Measurements from ENCODE around the gene LOC101059915.

DNA sequence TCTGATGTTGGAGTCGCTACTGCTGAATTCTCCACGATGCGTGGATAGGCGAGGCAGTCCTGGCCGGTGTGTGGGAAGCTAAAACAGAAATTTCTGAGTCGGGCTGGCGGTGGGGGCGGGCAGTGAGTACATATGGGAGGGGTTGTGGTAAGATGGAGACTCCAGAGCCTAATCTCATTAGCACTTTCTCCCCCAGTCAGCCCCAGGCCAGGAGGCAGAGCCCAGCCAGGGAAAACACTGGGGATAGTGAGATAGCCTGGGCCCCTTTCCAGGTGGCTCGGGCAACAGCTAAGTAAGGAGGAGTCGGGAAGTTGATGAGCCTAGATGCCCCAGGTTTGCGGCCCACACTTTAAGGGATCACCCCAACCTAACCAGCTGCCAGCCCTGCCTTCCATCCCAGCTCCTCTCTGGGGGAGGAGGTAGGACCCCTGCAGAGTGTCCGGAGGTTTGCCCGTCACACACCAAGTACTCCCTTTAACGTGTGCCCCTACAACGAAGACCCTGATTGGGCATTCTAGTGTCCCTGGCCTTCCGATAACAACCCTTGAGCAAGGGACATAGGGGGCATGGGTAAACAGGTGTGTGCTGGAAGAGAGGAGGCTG lies 2.4 kb upstream of the LOC101059915 start:
- TF ChIP-seq BCL11A (tag by site-specific recombination; IDR thresholded peaks at IDR 0.05; ENCODE audit: low read depth), result no peak
- no peak for TF ChIP-seq ZNF48 (tag by site-specific recombination; IDR thresholded peaks at IDR 0.05)
- TF ChIP-seq HOXA7 (CRISPR knock-in tag; IDR thresholded peaks at IDR 0.05; ENCODE audit: borderline replicate concordance), result no peak
- TF ChIP-seq, protein P1, sequence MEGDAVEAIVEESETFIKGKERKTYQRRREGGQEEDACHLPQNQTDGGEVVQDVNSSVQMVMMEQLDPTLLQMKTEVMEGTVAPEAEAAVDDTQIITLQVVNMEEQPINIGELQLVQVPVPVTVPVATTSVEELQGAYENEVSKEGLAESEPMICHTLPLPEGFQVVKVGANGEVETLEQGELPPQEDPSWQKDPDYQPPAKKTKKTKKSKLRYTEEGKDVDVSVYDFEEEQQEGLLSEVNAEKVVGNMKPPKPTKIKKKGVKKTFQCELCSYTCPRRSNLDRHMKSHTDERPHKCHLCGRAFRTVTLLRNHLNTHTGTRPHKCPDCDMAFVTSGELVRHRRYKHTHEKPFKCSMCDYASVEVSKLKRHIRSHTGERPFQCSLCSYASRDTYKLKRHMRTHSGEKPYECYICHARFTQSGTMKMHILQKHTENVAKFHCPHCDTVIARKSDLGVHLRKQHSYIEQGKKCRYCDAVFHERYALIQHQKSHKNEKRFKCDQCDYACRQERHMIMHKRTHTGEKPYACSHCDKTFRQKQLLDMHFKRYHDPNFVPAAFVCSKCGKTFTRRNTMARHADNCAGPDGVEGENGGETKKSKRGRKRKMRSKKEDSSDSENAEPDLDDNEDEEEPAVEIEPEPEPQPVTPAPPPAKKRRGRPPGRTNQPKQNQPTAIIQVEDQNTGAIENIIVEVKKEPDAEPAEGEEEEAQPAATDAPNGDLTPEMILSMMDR (tag by site-specific recombination; IDR thresholded peaks at IDR 0.05), result no peak
- TF ChIP-seq SETDB1 (IDR thresholded peaks at IDR 0.05; ENCODE audit: insufficient read length, low read length), result no peak
- no peak for TF ChIP-seq ZFP41 (tag by site-specific recombination; IDR thresholded peaks at IDR 0.05; ENCODE audit: borderline replicate concordance)
- TF ChIP-seq, protein P2, sequence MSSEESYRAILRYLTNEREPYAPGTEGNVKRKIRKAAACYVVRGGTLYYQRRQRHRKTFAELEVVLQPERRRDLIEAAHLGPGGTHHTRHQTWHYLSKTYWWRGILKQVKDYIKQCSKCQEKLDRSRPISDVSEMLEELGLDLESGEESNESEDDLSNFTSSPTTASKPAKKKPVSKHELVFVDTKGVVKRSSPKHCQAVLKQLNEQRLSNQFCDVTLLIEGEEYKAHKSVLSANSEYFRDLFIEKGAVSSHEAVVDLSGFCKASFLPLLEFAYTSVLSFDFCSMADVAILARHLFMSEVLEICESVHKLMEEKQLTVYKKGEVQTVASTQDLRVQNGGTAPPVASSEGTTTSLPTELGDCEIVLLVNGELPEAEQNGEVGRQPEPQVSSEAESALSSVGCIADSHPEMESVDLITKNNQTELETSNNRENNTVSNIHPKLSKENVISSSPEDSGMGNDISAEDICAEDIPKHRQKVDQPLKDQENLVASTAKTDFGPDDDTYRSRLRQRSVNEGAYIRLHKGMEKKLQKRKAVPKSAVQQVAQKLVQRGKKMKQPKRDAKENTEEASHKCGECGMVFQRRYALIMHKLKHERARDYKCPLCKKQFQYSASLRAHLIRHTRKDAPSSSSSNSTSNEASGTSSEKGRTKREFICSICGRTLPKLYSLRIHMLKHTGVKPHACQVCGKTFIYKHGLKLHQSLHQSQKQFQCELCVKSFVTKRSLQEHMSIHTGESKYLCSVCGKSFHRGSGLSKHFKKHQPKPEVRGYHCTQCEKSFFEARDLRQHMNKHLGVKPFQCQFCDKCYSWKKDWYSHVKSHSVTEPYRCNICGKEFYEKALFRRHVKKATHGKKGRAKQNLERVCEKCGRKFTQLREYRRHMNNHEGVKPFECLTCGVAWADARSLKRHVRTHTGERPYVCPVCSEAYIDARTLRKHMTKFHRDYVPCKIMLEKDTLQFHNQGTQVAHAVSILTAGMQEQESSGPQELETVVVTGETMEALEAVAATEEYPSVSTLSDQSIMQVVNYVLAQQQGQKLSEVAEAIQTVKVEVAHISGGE (tag by site-specific recombination; conservative IDR thresholded peaks at IDR 0.05; ENCODE audit: low read depth), result no peak
- TF ChIP-seq ZNF311 (tag by site-specific recombination; IDR thresholded peaks at IDR 0.05; ENCODE audit: borderline replicate concordance), result no peak

All from HEK293 (cell line).